Activated CD4-positive, alpha-beta memory T cell treated with anti-CD3 and anti-CD28 coated beads, Interleukin-2, amount 10 ng/mL, durations not matched to agents 7 days and 5 days (primary cell): ENCODE results near the gene BHMT2. TPM values are rescaled to one million over a fixed set of nuclear protein-coding genes. Genes with fewer than 3 reads are reported as not detected.

Experiments
- CTCF ChIA-PET: fragments of 350-600 bp; sonication (Branson Sonifier 250); formaldehyde crosslinking; loops from one replicate; lab custom pipeline; 2021; ENCODE audit warnings: antibody characterized with exemption, inconsistent platforms; lab: Charles Lee
- POLR2A ChIA-PET: fragments of 350-600 bp; sonication (Branson Sonifier 250); formaldehyde crosslinking; loops from one replicate; lab custom pipeline; 2021; ENCODE audit warnings: antibody characterized with exemption; lab: Charles Lee
- DNase-seq: peaks from one replicate; pipeline ENCODE4 v3.0.0-alpha.2; 2020
- H3K27ac Mint-ChIP-seq: one replicate; pipeline ENCODE4 v1.8.0; 2021; ENCODE audit warnings: mild to moderate bottlenecking, mixed read lengths
- H3K27me3 Mint-ChIP-seq: one replicate; pipeline ENCODE4 v1.8.0; 2021; ENCODE audit warnings: mixed read lengths
- H3K36me3 Mint-ChIP-seq: one replicate; pipeline ENCODE4 v1.8.0; 2021; ENCODE audit warnings: low read depth, mixed read lengths
- H3K4me1 Mint-ChIP-seq: one replicate; pipeline ENCODE4 v1.8.0; 2021; ENCODE audit warnings: mixed read lengths
- H3K4me3 Mint-ChIP-seq: one replicate; pipeline ENCODE4 v1.8.0; 2021; ENCODE audit warnings: mild to moderate bottlenecking, mixed read lengths
- H3K9me3 Mint-ChIP-seq: one replicate; pipeline ENCODE4 v1.8.0; 2021; ENCODE audit warnings: mixed read lengths
- total RNA-seq, 2 experiments: library from RNA; stranded (reverse); gene quantifications; one replicate each; pipeline ENCODE4 v1.2.3, GENCODE V29; 2021

Gene BHMT2
- total RNA-seq, 2 experiments from 2014 or later: not detected

DNA sequence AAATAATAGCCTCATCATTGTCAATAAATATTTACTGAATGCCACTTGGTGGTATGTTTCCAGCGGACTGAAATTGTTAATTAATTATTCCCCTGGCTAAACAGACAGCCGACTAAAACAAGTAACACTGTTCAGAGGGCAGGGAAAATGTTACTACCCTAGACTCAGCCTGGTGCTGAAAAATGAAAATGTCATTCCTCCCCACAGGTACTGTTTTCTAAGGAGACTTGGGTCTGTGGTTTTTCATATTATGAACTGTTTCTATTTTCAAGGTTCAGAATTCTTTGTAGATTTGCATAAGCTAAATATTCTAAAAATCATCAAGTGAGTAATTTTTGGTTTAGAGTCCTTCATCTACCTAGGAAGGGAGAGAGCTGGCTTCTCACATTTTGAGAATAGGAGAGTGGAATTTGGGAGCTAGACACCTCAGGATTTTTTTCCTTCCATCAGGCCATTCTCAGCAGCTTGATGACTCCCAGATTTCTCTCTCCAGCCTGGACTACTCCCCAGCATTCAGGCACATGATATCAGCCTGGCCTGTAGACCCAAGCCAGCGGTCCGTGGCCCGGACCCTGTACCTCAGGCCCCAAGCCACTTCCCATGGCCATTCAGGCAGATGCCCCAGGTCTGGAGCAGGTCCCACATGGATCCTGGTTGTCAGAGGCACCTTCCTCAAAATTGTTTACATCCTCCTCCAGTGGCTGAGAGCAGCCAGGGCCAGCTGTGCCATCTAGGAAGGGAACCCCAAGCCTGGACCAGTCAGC lies 66.4 kb downstream of the BHMT2 start:
- ChIA-PET POLR2A (no interaction called here), CTCF (interaction anchor here (1.2 to 10.0 kb wide), 4 partner anchors 113 to 328 kb away, joined by 3 to 220 read pairs (median 50); no protein-coding TSS in a partner anchor)
- H3K9me3 Mint-ChIP-seq: no peaks in the 10 kb centered on the region
- H3K4me1 Mint-ChIP-seq: peaks cover 15% of the 10 kb centered on the region
- DNase-seq: no peak
- H3K27ac Mint-ChIP-seq: no peak overlapping the region
- no peaks in the 10 kb centered on the region for H3K36me3 Mint-ChIP-seq
- H3K27me3 Mint-ChIP-seq: no peaks in the 10 kb centered on the region
- no peak overlapping the region for H3K4me3 Mint-ChIP-seq

GRCh38 chr5:79136618-79137017 lies 67.1 kb downstream of the BHMT2 start:
- H3K4me1 Mint-ChIP-seq: peaks cover 15% of the 10 kb centered on the region
- no peaks in the 10 kb centered on the region for H3K36me3 Mint-ChIP-seq
- POLR2A ChIA-PET: no interaction called here
- no peak overlapping the region for H3K27ac Mint-ChIP-seq
- CTCF ChIA-PET: interaction anchor here (10.0 kb wide), 1 partner anchor 114 kb away, joined by 220 read pairs; no protein-coding TSS in a partner anchor
- no peaks in the 10 kb centered on the region for H3K27me3 Mint-ChIP-seq
- DNase-seq: no peak
- no peaks in the 10 kb centered on the region for H3K9me3 Mint-ChIP-seq
- H3K4me3 Mint-ChIP-seq: no peak overlapping the region

Other genes with a start within 250 kb of the BHMT2 start
- gene ARSB, start 84.5 kb upstream of the BHMT2 start, total RNA-seq: 10 to 100 TPM; 10.5 to 11.1 TPM
- under 1 TPM; 0.23 to 0.30 TPM for gene DMGDH, start 93 bp upstream of the BHMT2 start, total RNA-seq
- not detected for gene BHMT, start 42.0 kb downstream of the BHMT2 start, total RNA-seq
- 1 to 10 TPM; 8.5 to 9.0 TPM for gene JMY, start 166.4 kb downstream of the BHMT2 start, total RNA-seq